IPS-18c (cell line): Measurements from ENCODE around the gene CDK6.

Experiments
- H3K4me3 ChIP-seq: 2 replicates; pipeline ENCODE4 v1.7.0; 2013; ENCODE audit warnings: low read depth, mild to moderate bottlenecking, low read length, moderate library complexity; ENCODE audit not compliant: insufficient read depth
- H3K9me3 ChIP-seq: one replicate; pipeline ENCODE4 v1.6.1; 2013; ENCODE audit warnings: mild to moderate bottlenecking, low read length, moderate library complexity; ENCODE audit not compliant: control insufficient read depth, insufficient read depth

The CDK6 gene

GRCh38 chr7:92850516-92850915, 14.1 kb upstream of the CDK6 start:
- H3K4me3 ChIP-seq: no peak overlapping the region
- H3K9me3 ChIP-seq: no peaks in the 10 kb centered on the region

DNA sequence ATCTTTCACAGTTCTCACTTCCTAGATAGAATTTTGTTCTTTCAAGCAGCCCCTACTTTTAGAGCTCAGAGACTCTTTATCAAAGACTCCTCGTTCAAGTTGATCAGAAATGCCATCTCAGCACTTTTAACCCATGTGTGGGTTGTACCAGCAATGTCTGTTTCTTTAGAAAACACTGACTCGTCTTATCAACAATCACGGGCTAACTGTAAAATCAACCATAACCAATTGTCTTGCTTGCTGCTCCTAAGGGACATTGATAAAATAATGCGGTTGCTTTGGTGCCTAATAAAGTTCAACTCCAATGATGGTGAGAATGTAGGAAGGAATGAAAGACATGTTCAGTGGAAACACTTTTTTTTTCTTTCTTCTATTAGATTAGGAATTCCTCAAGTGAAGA, 12.9 kb upstream of the CDK6 start:
- H3K9me3 ChIP-seq: no peaks in the 10 kb centered on the region
- no peak overlapping the region for H3K4me3 ChIP-seq

- Histone ChIP-seq H3K4me3 (no peak overlapping the region), H3K9me3 (no peaks in the 10 kb centered on the region)
Measured at GRCh38 chr7:92848851-92849250, 12.5 kb upstream of the CDK6 start.

- Histone ChIP-seq H3K4me3 (no peak overlapping the region), H3K9me3 (no peaks in the 10 kb centered on the region)
Measured at GRCh38 chr7:92848441-92848840, 12.1 kb upstream of the CDK6 start.

DNA sequence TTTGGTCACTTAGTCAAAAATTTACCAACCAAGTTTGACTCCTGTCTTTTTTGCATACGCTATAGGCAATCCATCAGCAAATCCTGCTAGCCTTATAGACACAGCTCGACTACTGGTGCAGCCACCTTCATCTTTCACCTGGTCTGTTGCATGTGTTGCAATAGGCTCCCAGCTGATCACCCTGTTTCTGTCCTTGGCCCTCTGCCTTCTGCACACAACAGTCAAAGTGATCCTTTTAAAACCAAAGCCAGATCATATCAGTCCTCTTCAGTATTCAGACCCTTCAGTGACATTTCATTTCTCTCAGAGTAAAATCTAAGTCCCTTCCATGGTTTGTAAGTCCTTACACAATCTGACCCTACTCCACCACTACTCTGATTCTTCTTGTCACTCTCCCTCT, 10.9 kb upstream of the CDK6 start:
- no peaks in the 10 kb centered on the region for H3K9me3 ChIP-seq

DNA sequence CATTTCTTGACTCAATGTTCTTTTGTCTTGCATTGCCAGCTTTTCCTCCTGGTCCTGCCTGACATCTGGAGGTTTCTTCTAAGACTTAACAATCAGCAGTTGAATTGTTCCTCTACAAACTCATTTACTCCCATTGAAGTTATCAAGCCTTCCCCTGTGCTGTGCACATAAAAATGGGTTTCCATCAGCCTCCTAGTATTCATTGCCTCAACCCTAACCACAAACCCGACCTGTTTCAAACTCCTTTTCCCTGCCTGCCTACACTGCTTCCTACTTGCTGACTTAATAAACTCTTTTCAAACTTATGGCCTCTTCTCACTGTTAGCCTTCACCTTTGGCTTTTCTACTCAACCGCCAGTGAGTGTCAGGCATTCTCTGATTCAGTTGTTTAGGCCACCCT, 9.4 kb upstream of the CDK6 start:
- no peak overlapping the region for H3K4me3 ChIP-seq
- no peaks in the 10 kb centered on the region for H3K9me3 ChIP-seq

More for the DNA sequence above, 10.9 kb upstream of the CDK6 start:
- no peak overlapping the region for H3K4me3 ChIP-seq

- Histone ChIP-seq H3K9me3 (no peaks in the 10 kb centered on the region), H3K4me3 (no peak overlapping the region)
Measured at GRCh38 chr7:92843781-92844180, 7.4 kb upstream of the CDK6 start.

GRCh38 chr7:92843034-92843760, 6.8 kb upstream of the CDK6 start:
- no peaks in the 10 kb centered on the region for H3K9me3 ChIP-seq
- H3K4me3 ChIP-seq: no peak overlapping the region

DNA sequence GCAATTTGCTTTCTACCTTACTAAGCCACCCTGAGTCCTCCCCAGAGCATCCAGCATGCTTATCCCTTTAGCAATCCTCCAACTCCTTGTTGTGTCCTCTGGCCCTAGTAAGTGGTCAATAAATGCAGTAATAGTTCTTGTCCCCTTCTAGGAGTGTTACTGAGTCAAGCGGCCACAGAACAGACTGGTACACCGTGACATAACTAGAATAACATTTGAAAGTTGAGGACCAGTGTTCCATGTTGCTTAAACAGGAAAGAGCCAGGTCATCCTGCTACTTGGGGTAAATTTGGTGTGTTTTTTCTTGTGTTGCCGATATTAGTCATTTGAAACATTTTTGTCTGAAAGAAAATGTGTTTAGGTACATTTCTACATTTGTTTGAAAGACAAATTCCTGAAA, 4.8 kb upstream of the CDK6 start:
- Histone ChIP-seq H3K9me3 (no peaks in the 10 kb centered on the region), H3K4me3 (no peak overlapping the region)

DNA sequence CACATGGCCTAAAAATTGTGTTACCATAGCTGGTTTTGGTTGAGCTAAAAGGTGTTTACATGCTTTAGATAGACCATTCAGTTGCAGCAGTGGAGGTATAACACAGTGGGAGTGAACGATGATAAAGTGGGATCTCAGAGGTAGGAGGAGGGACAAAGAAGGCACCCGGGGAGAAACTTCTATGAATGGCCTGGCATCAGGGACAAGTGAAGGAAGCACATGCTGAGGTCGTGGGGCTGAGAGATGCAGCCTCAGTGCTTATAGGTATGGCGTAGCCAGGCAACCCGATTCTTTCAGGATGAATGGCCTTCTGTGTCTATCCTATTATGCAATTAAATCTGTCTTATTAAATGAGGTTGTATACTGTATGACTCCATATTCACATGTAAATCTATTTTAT, 3.9 kb upstream of the CDK6 start:
- no peaks in the 10 kb centered on the region for H3K9me3 ChIP-seq
- H3K4me3 ChIP-seq: no peak overlapping the region

GRCh38 chr7:92839901-92840300, 3.5 kb upstream of the CDK6 start:
- H3K9me3 ChIP-seq: no peaks in the 10 kb centered on the region
- no peak overlapping the region for H3K4me3 ChIP-seq

- Histone ChIP-seq H3K9me3 (no peaks in the 10 kb centered on the region), H3K4me3 (no peak overlapping the region)
Measured at GRCh38 chr7:92838934-92839333, 2.6 kb upstream of the CDK6 start.

DNA sequence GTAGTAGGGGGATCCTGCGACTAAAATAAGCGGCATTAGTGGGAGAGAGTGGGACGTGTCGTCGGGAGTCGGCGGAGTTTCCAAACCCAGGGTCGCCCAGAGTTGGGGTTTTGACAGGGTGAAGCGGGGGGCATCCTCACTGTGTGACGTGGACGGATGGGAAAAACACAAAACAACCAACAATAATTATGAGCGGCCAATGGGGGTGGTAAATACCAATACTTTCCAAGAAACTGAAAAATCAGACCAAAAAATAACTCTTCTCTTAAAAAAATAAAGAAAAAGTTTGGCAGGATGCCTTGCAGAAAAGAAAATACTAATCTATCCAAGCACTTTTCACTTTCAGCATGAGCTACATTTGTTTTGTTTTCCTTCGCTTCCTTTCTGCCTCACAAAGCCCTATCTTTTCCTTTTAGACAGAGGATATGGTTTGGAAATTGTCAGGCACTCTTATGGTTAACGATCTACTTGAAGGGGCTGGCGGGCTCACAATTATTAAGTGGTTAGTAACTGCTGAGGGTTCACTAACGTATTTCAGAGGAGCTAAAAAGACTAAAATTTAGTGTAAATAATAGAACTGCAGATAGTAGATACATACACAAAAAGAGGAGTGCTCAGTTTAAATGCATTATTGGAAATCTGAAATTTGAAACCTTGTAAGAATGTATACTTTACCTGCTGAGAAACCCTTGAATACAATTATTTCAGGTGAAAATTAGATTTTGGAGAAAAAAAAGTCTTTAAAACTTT, 802 bp upstream of the CDK6 start:
- H3K9me3 ChIP-seq: no peaks in the 10 kb centered on the region
- H3K4me3 ChIP-seq: peak overlapping the region; percentile 47

GRCh38 chr7:92835851-92836488, 403 bp downstream of the CDK6 start:
- H3K9me3 ChIP-seq: no peaks in the 10 kb centered on the region
- peak overlapping the region; percentile 78 for H3K4me3 ChIP-seq

- H3K9me3 ChIP-seq: no peaks in the 10 kb centered on the region
- peak overlapping the region; percentile 78 for H3K4me3 ChIP-seq
Measured at GRCh38 chr7:92835261-92835850, 1.0 kb downstream of the CDK6 start.

- H3K9me3 ChIP-seq: no peaks in the 10 kb centered on the region
Measured at GRCh38 chr7:92834507-92835260, 1.7 kb downstream of the CDK6 start.

GRCh38 chr7:92833766-92834506, 2.4 kb downstream of the CDK6 start:
- no peaks in the 10 kb centered on the region for H3K9me3 ChIP-seq
- H3K4me3 ChIP-seq: peak overlapping the region; percentile 78

More at GRCh38 chr7:92834507-92835260, 1.7 kb downstream of the CDK6 start:
- H3K4me3 ChIP-seq: peak overlapping the region; percentile 78
